HAP-1 (cell line): ENCODE results near the gene TBCB.

Experiments
- DNase-seq, 2 experiments: peaks; one replicate each; pipeline ENCODE4 v3.0.0-alpha.2; 2016 to 2020; ENCODE audit warnings: low spot score in 2 of 2
- H3K27me3 ChIP-seq: fragments of 250-450 bp; sonication (Bioruptor Pico); 2 replicates; pipeline ENCODE4 v1.5.1; 2020; ENCODE audit warnings: low read depth, mild to moderate bottlenecking, moderate library complexity
- H3K36me3 ChIP-seq: fragments of 250-450 bp; sonication (Bioruptor Pico); replicated peaks from 2 replicates; pipeline ENCODE4 v1.5.1; 2020; ENCODE audit warnings: mild to moderate bottlenecking
- H3K4me1 ChIP-seq: fragments of 250-450 bp; sonication (Bioruptor Pico); 2 replicates; pipeline ENCODE4 v1.5.1; 2020; ENCODE audit warnings: mild to moderate bottlenecking
- H3K4me3 ChIP-seq: fragments of 250-450 bp; sonication (Bioruptor Pico); 2 replicates; pipeline ENCODE4 v1.5.1; 2020; ENCODE audit warnings: mild to moderate bottlenecking, moderate library complexity
- H3K9me3 ChIP-seq: fragments of 250-450 bp; sonication (Bioruptor Pico); 2 replicates; pipeline ENCODE4 v1.5.1; 2020; ENCODE audit warnings: mild to moderate bottlenecking, moderate library complexity
- in situ Hi-C: fragments of 300-500 bp; cut with MboI; formaldehyde crosslinking; loops from 3 replicates; pipeline ENCODE4 v1.14.3; 2020; ENCODE audit warnings: low sequenced_read_pairs, inconsistent platforms, mixed read lengths

The TBCB gene

GRCh38 chr19:36110487-36111199 lies 4.6 kb upstream of the TBCB start, which contains the start of gene OVOL3:
Gene OVOL3 (plus strand): TSS chr19:36111143. CDS start chr19:36111203, 60 bp downstream.
- no peaks in the 10 kb centered on the region for H3K9me3 ChIP-seq
- peaks cover 25% of the 10 kb centered on the region for H3K36me3 ChIP-seq
- H3K4me1 ChIP-seq: peaks cover 5% of the 10 kb centered on the region; the same call in 1 of the 2 replicates
- H3K4me3 ChIP-seq: no peak within 1 kb of the TSS
- H3K27me3 ChIP-seq: no peaks in the 10 kb centered on the region
- DNase-seq: no peak
- in situ Hi-C loops: no loop called here

DNA sequence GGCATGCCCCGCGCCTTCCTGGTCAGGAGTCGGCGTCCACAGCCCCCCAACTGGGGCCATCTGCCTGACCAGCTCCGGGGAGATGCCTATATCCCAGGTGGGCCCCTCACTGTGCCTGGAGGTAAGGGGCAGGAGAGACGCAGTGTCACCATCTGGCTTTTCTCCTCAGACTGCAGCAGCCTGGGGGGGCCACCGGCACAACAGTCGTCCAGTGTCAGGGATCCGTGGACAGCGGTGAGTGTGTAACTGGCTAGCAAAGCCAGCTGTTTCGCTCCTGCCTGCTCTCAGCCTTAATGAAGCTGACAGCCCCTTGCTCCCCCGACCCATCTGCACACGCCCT lies 4.1 kb upstream of the TBCB start:
- Histone ChIP-seq H3K4me3 (no peak overlapping the region), H3K4me1 (peaks cover 10% of the 10 kb centered on the region), H3K9me3 (no peaks in the 10 kb centered on the region), H3K27me3 (no peaks in the 10 kb centered on the region), H3K36me3 (peaks cover 22% of the 10 kb centered on the region)
- in situ Hi-C loops: no loop called here
- no peak for DNase-seq

- no peaks in the 10 kb centered on the region for H3K27me3 ChIP-seq
- peaks cover 26% of the 10 kb centered on the region for H3K36me3 ChIP-seq
- H3K4me3 ChIP-seq: no peak overlapping the region
- H3K4me1 ChIP-seq: peaks cover 10% of the 10 kb centered on the region
- no peak for DNase-seq
- H3K9me3 ChIP-seq: no peaks in the 10 kb centered on the region
- in situ Hi-C loops: no loop called here
Measured at GRCh38 chr19:36112678-36113077, 2.6 kb upstream of the TBCB start.

GRCh38 chr19:36113425-36113824 lies 1.8 kb upstream of the TBCB start:
- in situ Hi-C loops: no loop called here
- Histone ChIP-seq H3K4me3 (peak overlapping the region; percentile 72), H3K36me3 (peaks cover 33% of the 10 kb centered on the region), H3K9me3 (no peaks in the 10 kb centered on the region), H3K27me3 (no peaks in the 10 kb centered on the region), H3K4me1 (peaks cover 10% of the 10 kb centered on the region)
- no peak for DNase-seq

DNA sequence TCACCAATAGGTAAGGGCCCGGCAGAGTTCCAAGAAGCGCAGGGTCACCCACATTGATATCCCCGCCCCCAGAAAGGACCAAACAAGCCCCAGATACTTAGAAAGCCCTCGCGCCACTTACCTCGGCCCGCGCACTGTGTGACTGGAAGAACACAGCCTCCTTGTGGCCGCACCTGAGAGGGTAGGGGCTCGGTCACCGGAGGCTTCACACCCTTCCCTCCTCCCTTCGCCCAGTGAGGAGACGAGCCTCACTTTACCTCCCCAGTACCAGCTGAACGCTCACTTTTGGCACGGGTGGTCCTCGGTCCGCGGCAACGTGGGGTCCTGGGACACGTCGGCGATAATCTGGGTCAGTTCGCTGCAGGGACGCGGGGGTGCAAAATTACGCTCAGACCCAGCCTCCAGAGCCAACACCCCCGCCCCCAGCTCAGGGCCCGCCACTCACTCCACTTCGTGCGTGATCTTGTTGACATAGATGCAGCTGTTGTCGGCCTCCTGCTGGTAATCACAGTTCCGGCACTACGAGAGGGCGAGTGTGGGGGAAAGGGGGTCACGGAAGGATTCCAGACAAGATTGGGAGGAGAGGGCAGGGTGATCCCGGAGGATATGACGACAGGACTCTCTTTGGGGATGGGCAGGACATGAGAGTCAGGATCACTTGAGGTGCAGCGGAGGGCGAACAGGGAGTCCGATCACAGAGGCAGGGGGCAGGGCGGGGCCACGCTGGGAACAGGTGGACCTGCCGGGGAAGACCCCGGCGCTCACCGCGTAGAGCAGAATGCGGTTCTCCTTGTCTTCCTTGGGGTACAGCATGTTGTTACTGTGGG lies 1.2 kb upstream of the TBCB start:
- peak in 1 of 2 experiments; percentile 59 for DNase-seq
- Histone ChIP-seq H3K27me3 (no peaks in the 10 kb centered on the region), H3K36me3 (peaks cover 38% of the 10 kb centered on the region), H3K9me3 (no peaks in the 10 kb centered on the region), H3K4me1 (peaks cover 10% of the 10 kb centered on the region), H3K4me3 (peak overlapping the region; percentile 72)
- in situ Hi-C loops: no loop called here

DNA sequence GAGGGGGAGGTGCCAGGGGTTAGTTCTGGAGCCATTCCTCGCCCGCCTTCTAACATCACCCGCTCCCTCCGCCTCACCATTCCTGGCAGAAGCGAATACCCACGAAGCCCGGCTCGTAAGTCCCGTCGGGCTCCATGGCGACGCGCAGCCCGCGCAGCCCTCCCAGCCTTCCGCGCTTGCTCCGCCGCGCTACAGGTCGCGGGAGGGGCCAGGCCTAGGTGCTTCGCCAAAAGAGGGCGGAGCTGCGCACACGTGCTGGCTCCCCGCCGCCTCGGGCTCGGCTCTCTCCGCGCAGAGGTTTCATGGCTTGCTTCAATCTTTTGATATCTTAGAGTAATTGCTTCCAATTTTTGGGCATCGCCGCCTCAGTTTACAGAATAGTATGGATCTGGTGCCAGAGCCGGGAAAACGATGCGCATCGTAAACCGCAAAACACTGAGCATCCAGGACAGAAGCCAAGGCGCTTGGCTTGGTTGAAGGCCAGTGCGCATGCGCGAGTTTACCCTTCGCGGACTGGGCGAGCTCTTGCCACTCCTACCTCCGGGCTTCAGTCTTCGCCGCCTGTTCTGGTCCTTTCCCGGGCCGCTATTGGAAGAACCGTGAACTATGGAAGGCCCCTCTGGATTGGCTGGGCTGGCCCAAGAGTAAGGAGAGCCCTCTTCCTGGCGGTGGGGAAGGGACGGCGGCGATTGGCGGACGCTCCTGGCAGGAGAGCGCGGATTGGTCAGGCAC lies 381 bp upstream of the TBCB start, which contains the start of gene POLR2I:
TSS of gene POLR2I (minus strand) at position 155 of the 732 bp plus-strand sequence. CDS start at position 136, 19 bp downstream.
- in situ Hi-C loops: no loop called here
- H3K36me3 ChIP-seq: peaks cover 38% of the 10 kb centered on the region

GRCh38 chr19:36116344-36116637 lies 1.0 kb downstream of the TBCB start:
- no peak for DNase-seq

More for the DNA sequence above, 381 bp upstream of the TBCB start, which contains the start of gene POLR2I:
- peak; percentile 99 for DNase-seq
- Histone ChIP-seq H3K27me3 (no peaks in the 10 kb centered on the region), H3K4me3 (peak within 1 kb of the TSS; percentile 72), H3K9me3 (no peaks in the 10 kb centered on the region), H3K4me1 (peaks cover 12% of the 10 kb centered on the region)

DNA sequence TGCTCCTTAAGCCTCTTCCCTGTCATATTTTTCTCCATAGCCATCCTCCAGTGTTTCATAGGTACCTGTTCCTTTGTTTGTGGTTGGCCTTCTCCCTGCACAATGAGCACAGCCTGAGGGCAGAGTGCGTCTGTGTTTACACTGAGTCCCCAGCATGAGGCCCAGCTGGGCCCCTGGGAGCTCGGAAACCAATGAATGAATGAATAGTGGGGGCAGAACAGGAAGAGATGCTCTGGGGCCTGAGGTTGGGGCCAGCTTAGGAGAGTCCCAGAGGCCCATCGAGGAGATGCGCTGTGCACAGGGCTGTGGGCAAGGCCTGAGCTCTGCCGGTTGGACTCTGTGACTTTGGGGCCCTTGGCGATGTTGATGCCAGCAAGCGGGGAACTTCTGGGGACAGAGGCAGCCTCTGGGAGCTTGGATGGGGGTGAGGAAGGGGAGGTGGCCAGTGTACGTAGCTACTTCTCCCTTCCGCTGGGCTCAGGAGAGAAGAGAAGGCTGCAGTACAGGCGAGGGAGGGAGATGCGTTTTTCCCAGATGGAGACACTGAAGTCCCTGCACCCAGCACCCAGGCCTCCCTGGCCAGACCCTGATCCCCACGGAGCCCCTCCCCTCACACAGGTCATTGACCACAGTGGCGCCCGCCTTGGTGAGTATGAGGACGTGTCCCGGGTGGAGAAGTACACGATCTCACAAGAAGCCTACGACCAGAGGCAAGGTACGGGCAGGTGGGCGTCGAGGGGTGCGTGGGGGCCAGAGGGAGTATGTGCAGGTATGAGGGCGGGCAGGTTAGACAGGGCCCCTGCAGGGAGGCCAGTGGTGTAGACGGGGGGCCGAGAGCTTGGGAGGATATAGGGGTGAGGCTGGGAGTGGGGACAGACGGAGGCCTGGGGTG lies 5.1 kb downstream of the TBCB start:
- Histone ChIP-seq H3K36me3 (peaks cover 40% of the 10 kb centered on the region), H3K9me3 (no peaks in the 10 kb centered on the region)
- in situ Hi-C loops: no loop called here

More at GRCh38 chr19:36116344-36116637, 1.0 kb downstream of the TBCB start:
- in situ Hi-C loops: no loop called here
- peaks cover 38% of the 10 kb centered on the region for H3K36me3 ChIP-seq
- no peaks in the 10 kb centered on the region for H3K27me3 ChIP-seq
- peaks cover 17% of the 10 kb centered on the region for H3K4me1 ChIP-seq
- H3K4me3 ChIP-seq: peak overlapping the region; percentile 72
- H3K9me3 ChIP-seq: no peaks in the 10 kb centered on the region

GRCh38 chr19:36120984-36121358 lies 5.7 kb downstream of the TBCB start:
- H3K27me3 ChIP-seq: no peaks in the 10 kb centered on the region
- H3K36me3 ChIP-seq: peaks cover 43% of the 10 kb centered on the region
- no peak for DNase-seq
- H3K4me3 ChIP-seq: no peak overlapping the region
- H3K4me1 ChIP-seq: peaks cover 9% of the 10 kb centered on the region
- in situ Hi-C loops: no loop called here
- no peaks in the 10 kb centered on the region for H3K9me3 ChIP-seq

More for the DNA sequence above, 5.1 kb downstream of the TBCB start:
- Histone ChIP-seq H3K27me3 (no peaks in the 10 kb centered on the region), H3K4me1 (peaks cover 12% of the 10 kb centered on the region), H3K4me3 (no peak overlapping the region)
- peak; percentile 45 to 79 for DNase-seq

DNA sequence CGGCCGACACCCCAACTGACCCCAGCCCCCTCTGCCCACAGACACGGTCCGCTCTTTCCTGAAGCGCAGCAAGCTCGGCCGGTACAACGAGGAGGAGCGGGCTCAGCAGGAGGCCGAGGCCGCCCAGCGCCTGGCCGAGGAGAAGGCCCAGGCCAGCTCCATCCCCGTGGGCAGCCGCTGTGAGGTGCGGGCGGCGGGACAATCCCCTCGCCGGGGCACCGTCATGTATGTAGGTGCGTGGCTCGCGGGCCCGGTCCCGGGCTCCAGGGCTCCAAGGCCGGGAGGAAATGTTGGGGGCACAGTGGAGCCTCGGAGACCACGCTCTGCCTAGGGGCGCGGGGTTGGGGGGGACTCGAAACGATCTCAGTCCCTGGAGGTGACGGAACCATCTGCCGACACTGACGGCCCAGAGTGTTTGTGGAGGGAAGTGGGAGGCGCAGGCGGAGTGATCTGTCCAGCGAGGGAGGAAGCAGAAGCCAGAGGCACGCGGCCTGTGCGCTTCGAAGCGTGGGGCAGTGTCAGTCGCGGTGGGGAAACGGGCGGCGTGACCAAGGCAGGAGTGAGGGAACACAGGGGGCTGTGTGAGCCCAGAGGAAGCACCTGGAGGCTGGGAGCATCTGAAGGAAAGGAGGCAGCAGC lies 6.3 kb downstream of the TBCB start:
- no peaks in the 10 kb centered on the region for H3K27me3 ChIP-seq
- no peak for DNase-seq
- H3K4me3 ChIP-seq: no peak overlapping the region
- H3K36me3 ChIP-seq: peaks cover 43% of the 10 kb centered on the region
- in situ Hi-C loops: no loop called here
- peaks cover 6% of the 10 kb centered on the region for H3K4me1 ChIP-seq
- no peaks in the 10 kb centered on the region for H3K9me3 ChIP-seq

DNA sequence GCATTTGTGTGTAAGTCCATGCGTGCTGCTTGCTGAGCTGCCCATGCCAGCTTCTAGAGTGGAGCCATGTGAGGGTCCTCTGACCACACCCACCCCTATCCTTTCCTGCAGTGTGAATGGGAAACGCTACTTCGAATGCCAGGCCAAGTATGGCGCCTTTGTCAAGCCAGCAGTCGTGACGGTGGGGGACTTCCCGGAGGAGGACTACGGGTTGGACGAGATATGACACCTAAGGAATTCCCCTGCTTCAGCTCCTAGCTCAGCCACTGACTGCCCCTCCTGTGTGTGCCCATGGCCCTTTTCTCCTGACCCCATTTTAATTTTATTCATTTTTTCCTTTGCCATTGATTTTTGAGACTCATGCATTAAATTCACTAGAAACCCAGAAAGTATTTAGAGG lies 10.3 kb downstream of the TBCB start:
- in situ Hi-C loops: loop anchor here (5.0 kb wide), 1 partner anchor 47 kb away; no protein-coding TSS in a partner anchor
- H3K4me1 ChIP-seq: peaks cover 11% of the 10 kb centered on the region
- H3K9me3 ChIP-seq: no peaks in the 10 kb centered on the region
- no peak overlapping the region for H3K4me3 ChIP-seq
- no peaks in the 10 kb centered on the region for H3K27me3 ChIP-seq
- peaks cover 23% of the 10 kb centered on the region for H3K36me3 ChIP-seq
- DNase-seq: no peak

DNA sequence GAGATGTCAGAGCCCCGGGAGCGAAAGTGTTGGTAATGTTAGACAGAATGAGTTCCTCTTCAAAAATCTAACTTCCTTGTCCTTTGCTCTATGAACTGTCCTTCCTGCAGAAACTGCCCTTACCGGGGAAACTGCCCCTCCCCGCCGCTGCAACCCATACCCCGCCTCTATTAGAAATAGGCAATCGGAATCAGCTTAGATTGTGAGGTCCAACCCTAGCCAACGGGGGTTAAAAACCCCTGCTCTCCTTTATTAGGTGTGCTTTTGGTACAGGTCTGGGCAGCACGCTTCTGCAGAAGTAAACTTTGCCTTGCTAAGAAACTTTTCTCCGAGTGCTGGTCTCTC lies 13.1 kb downstream of the TBCB start:
- H3K4me1 ChIP-seq: peaks cover 11% of the 10 kb centered on the region
- in situ Hi-C loops: loop anchor here (5.0 kb wide), 1 partner anchor 44 kb away; no protein-coding TSS in a partner anchor

More for the DNA sequence above, 13.1 kb downstream of the TBCB start:
- Histone ChIP-seq H3K9me3 (no peaks in the 10 kb centered on the region), H3K4me3 (peak overlapping the region; percentile 45), H3K27me3 (no peaks in the 10 kb centered on the region), H3K36me3 (peaks cover 14% of the 10 kb centered on the region)
- DNase-seq: peak; percentile 16 to 57
